Astrocyte (in vitro differentiated cells and primary cell): Measurements from ENCODE around the gene SNX6. TPM values are rescaled to one million over a fixed set of nuclear protein-coding genes. Genes with fewer than 3 reads are reported as not detected.

ENCODE experiments used
- DNase-seq: peaks from one replicate; pipeline ENCODE4 v3.0.0-alpha.2; 2010; ENCODE audit warnings: low read depth
- FAIRE-seq: peaks from 2 replicates; lab custom pipeline; 2011; peaks lifted over from hg19 to GRCh38; lab: Jason Lieb, UNC
- H2AFZ ChIP-seq: 2 replicates; pipeline ENCODE4 v1.6.0; 2012; ENCODE audit warnings: low read depth, low read length, inconsistent platforms
- H3K27ac ChIP-seq: 2 replicates; pipeline ENCODE4 v1.5.1; 2011; ENCODE audit warnings: low read depth, low read length, inconsistent platforms
- H3K27me3 ChIP-seq: 2 replicates; pipeline ENCODE4 v1.6.0; 2011; ENCODE audit warnings: low read length, inconsistent platforms; ENCODE audit not compliant: insufficient read depth
- H3K36me3 ChIP-seq: 2 replicates; pipeline ENCODE4 v1.5.1; 2011; ENCODE audit warnings: low read length, inconsistent platforms; ENCODE audit not compliant: insufficient read depth
- H3K4me1 ChIP-seq: 2 replicates; pipeline ENCODE4 v1.5.1; 2011; ENCODE audit warnings: low read length, inconsistent platforms; ENCODE audit not compliant: insufficient read depth
- H3K4me2 ChIP-seq: 2 replicates; pipeline ENCODE4 v1.6.0; 2012; ENCODE audit warnings: low read length, inconsistent platforms
- H3K4me3 ChIP-seq: 2 replicates; pipeline ENCODE4 v1.5.1; 2011; ENCODE audit warnings: low read depth, mild to moderate bottlenecking, low read length, inconsistent platforms; ENCODE audit not compliant: insufficient read depth
- H3K79me2 ChIP-seq: 2 replicates; pipeline ENCODE4 v1.6.0; 2012; ENCODE audit warnings: mild to moderate bottlenecking, low read length, inconsistent platforms; ENCODE audit not compliant: insufficient read depth
- H3K9ac ChIP-seq: 2 replicates; pipeline ENCODE4 v1.6.0; 2012; ENCODE audit warnings: mild to moderate bottlenecking, low read length, inconsistent platforms
- H3K9me3 ChIP-seq: 2 replicates; pipeline ENCODE4 v1.5.1; 2012; ENCODE audit warnings: low read depth, mild to moderate bottlenecking, low read length, inconsistent platforms; ENCODE audit not compliant: insufficient read depth
- H4K20me1 ChIP-seq: 2 replicates; pipeline ENCODE4 v1.6.0; 2012; ENCODE audit warnings: low read length, inconsistent platforms; ENCODE audit not compliant: insufficient read depth
- H3K27ac Mint-ChIP-seq: one replicate; pipeline ENCODE4 v1.8.0; 2021; ENCODE audit warnings: mild to moderate bottlenecking, mixed read lengths; ENCODE audit not compliant: unreplicated experiment
- H3K27me3 Mint-ChIP-seq: one replicate; pipeline ENCODE4 v1.8.0; 2021; ENCODE audit warnings: low read depth, mixed read lengths; ENCODE audit not compliant: unreplicated experiment
- H3K36me3 Mint-ChIP-seq: one replicate; pipeline ENCODE4 v1.8.0; 2021; ENCODE audit warnings: low read depth, mixed read lengths; ENCODE audit not compliant: unreplicated experiment
- H3K4me1 Mint-ChIP-seq: one replicate; pipeline ENCODE4 v1.8.0; 2021; ENCODE audit warnings: low read depth, mixed read lengths; ENCODE audit not compliant: unreplicated experiment
- H3K4me3 Mint-ChIP-seq: one replicate; pipeline ENCODE4 v1.8.0; 2021; ENCODE audit warnings: mild to moderate bottlenecking, moderate library complexity, mixed read lengths; ENCODE audit not compliant: unreplicated experiment
- H3K9me3 Mint-ChIP-seq: one replicate; pipeline ENCODE4 v1.8.0; 2021; ENCODE audit warnings: mild to moderate bottlenecking, mixed read lengths; ENCODE audit not compliant: unreplicated experiment
- EZH2 ChIP-seq: IDR thresholded peaks from 2 replicates; pipeline ENCODE4 v1.6.1; 2012; ENCODE audit warnings: mild to moderate bottlenecking, low read length, inconsistent platforms; ENCODE audit not compliant: insufficient read depth
- total RNA-seq: library from RNA; stranded (reverse); gene quantifications from 2 replicates; pipeline ENCODE4 v1.2.1, GENCODE V29; 2021
- TF ChIP-seq, protein P1 (sequence below): IDR thresholded peaks from 2 replicates; pipeline ENCODE4 v1.5.1; 2011; ENCODE audit warnings: low read depth, mild to moderate bottlenecking, inconsistent platforms, low read length, moderate library complexity; ENCODE audit not compliant: insufficient read depth

The SNX6 gene
- total RNA-seq, 1 donor from 2014 or later = 111 TPM

DNA sequence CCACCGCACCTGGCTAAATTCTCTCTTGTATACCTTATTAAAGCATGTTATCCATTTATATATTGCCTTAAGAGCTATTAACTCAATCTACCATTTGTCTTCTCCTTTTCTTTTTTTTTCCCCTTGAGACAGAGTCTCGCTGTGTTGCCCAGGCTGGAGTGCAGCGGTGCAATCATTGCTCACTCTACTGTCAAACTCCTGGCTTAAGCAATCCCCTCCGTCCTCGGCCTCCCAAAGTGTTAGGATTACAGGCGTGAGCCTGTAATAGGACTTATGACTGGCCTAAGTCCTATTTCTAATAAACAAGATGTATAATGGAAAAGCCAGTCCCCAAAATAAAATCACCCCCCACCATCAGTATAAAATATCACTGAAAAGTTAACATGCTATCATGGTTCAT, 14.4 kb downstream of the SNX6 start:
- H3K27ac Mint-ChIP-seq = no peak overlapping the region
- peaks cover 13% of the 10 kb centered on the region for H3K4me1 Mint-ChIP-seq
- FAIRE-seq (no peak), DNase-seq (no peak)
- Histone ChIP-seq H3K9ac (no peak overlapping the region), H3K4me2 (no peak overlapping the region), H3K4me1 (no peaks in the 10 kb centered on the region), H3K27ac (no peak overlapping the region), H3K79me2 (peaks cover 56% of the 10 kb centered on the region), H3K9me3 (no peaks in the 10 kb centered on the region), H2AFZ (no peak overlapping the region), H3K4me3 (no peak overlapping the region), H4K20me1 (peaks cover 36% of the 10 kb centered on the region), H3K36me3 (peaks cover 13% of the 10 kb centered on the region), H3K27me3 (no peaks in the 10 kb centered on the region)
- H3K4me3 Mint-ChIP-seq = no peak overlapping the region
- TF ChIP-seq, protein P1, sequence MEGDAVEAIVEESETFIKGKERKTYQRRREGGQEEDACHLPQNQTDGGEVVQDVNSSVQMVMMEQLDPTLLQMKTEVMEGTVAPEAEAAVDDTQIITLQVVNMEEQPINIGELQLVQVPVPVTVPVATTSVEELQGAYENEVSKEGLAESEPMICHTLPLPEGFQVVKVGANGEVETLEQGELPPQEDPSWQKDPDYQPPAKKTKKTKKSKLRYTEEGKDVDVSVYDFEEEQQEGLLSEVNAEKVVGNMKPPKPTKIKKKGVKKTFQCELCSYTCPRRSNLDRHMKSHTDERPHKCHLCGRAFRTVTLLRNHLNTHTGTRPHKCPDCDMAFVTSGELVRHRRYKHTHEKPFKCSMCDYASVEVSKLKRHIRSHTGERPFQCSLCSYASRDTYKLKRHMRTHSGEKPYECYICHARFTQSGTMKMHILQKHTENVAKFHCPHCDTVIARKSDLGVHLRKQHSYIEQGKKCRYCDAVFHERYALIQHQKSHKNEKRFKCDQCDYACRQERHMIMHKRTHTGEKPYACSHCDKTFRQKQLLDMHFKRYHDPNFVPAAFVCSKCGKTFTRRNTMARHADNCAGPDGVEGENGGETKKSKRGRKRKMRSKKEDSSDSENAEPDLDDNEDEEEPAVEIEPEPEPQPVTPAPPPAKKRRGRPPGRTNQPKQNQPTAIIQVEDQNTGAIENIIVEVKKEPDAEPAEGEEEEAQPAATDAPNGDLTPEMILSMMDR = no peak
- no peak for TF ChIP-seq EZH2
- no peaks in the 10 kb centered on the region for H3K27me3 Mint-ChIP-seq
- H3K36me3 Mint-ChIP-seq = peaks cover 7% of the 10 kb centered on the region
- H3K9me3 Mint-ChIP-seq = peaks cover 1% of the 10 kb centered on the region

DNA sequence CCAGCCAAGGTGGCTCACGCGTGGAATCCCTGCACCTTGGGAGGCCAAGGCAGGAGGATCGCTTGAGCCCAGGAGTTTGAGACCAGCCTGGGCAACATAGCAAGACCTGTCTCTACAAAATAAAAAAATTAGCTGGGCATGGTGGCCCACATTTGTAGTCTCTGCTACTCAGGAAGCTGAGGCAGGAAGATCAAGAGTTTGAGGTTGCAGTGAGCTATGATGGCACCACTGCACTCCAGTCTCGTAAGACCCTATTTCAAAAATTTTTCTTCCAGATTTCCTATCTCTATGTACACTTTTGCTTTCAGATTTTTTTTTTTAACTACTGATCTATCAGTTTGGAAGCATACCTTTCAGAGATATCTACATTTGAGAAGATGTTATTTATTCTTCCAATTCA, 15.3 kb downstream of the SNX6 start:
- H3K9me3 ChIP-seq = no peaks in the 10 kb centered on the region
- no peaks in the 10 kb centered on the region for H3K4me1 ChIP-seq
- Mint-ChIP-seq H3K9me3 (peaks cover 1% of the 10 kb centered on the region), H3K27me3 (no peaks in the 10 kb centered on the region), H3K4me3 (no peak overlapping the region), H3K36me3 (peaks cover 3% of the 10 kb centered on the region), H3K4me1 (peaks cover 6% of the 10 kb centered on the region), H3K27ac (no peak overlapping the region)
- H3K79me2 ChIP-seq = peaks cover 53% of the 10 kb centered on the region
- TF ChIP-seq, protein P1 = no peak
- no peak for TF ChIP-seq EZH2
- no peak overlapping the region for H3K4me3 ChIP-seq
- no peak overlapping the region for H3K4me2 ChIP-seq
- DNase-seq (no peak), FAIRE-seq (no peak)
- H3K27ac ChIP-seq = no peak overlapping the region
- no peak overlapping the region for H3K9ac ChIP-seq
- H3K36me3 ChIP-seq = peaks cover 7% of the 10 kb centered on the region
- peaks cover 29% of the 10 kb centered on the region for H4K20me1 ChIP-seq
- no peak overlapping the region for H2AFZ ChIP-seq
- no peaks in the 10 kb centered on the region for H3K27me3 ChIP-seq

DNA sequence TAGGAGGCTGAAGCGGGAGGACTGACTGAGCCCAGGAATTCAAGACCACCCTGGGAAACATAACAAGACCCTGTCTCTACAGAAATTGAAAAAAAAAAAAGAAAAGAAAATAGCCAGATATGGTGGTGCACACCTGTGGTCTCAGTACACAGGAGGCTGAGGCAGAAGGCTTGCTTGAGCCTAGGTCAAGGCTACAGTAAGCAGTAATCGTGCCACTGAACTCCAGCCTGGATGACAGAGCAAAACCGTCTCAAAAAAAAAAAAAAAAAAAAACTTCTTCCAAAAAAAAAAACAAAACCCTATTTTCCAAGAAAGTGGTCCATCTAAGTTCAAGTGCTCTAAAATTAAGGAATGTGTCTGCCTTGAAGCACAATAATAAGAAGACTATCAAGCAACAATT, 19.8 kb downstream of the SNX6 start:
- no peak for DNase-seq
- H3K27me3 Mint-ChIP-seq = no peaks in the 10 kb centered on the region
- H3K36me3 ChIP-seq = peaks cover 23% of the 10 kb centered on the region

More for the DNA sequence above, 19.8 kb downstream of the SNX6 start:
- H3K4me3 Mint-ChIP-seq = no peak overlapping the region
- peaks cover 23% of the 10 kb centered on the region for H3K79me2 ChIP-seq
- H3K9me3 ChIP-seq = no peaks in the 10 kb centered on the region
- H2AFZ ChIP-seq = no peak overlapping the region
- H3K27ac Mint-ChIP-seq = no peak overlapping the region
- H3K4me3 ChIP-seq = no peak overlapping the region
- no peak for TF ChIP-seq EZH2
- TF ChIP-seq, protein P1 = no peak
- no peak for FAIRE-seq
- H3K27ac ChIP-seq = no peak overlapping the region
- H3K4me1 ChIP-seq = no peaks in the 10 kb centered on the region
- no peaks in the 10 kb centered on the region for H3K27me3 ChIP-seq
- H3K4me2 ChIP-seq = no peak overlapping the region
- peaks cover 2% of the 10 kb centered on the region for H3K36me3 Mint-ChIP-seq
- H3K9me3 Mint-ChIP-seq = no peaks in the 10 kb centered on the region
- peaks cover 6% of the 10 kb centered on the region for H4K20me1 ChIP-seq
- H3K9ac ChIP-seq = no peak overlapping the region
- no peaks in the 10 kb centered on the region for H3K4me1 Mint-ChIP-seq
